Activated B cell treated with CpG ODN at 0.5 μM for 24 hours (primary cell): ENCODE results near the gene IFNL3. TPM values are rescaled to one million over a fixed set of nuclear protein-coding genes. Genes with fewer than 3 reads are reported as not detected.

Experiments used
- ATAC-seq: fragments of 200-7000 bp; cut with Tn5 transposase; one replicate; pipeline ENCODE4 v1.10.0; 2021; ENCODE audit warnings: low read depth, mild to moderate bottlenecking, moderate library complexity
- CTCF ChIA-PET: fragments of 350-600 bp; sonication (Branson Sonifier 250); formaldehyde crosslinking; loops from one replicate; lab custom pipeline; 2021; ENCODE audit warnings: antibody characterized with exemption; lab: Charles Lee
- POLR2A ChIA-PET: fragments of 350-600 bp; sonication (Branson Sonifier 250); formaldehyde crosslinking; loops from one replicate; lab custom pipeline; 2021; ENCODE audit warnings: antibody characterized with exemption; lab: Charles Lee
- DNase-seq: peaks from one replicate; pipeline ENCODE4 v3.0.0; 2022
- H3K27ac Mint-ChIP-seq: one replicate; pipeline ENCODE4 v1.8.0; 2020; ENCODE audit warnings: mixed read lengths
- H3K27me3 Mint-ChIP-seq: one replicate; pipeline ENCODE4 v1.8.0; 2021; ENCODE audit warnings: mixed read lengths
- H3K36me3 Mint-ChIP-seq: one replicate; pipeline ENCODE4 v1.8.0; 2021; ENCODE audit warnings: low read depth, mixed read lengths
- H3K4me1 Mint-ChIP-seq: one replicate; pipeline ENCODE4 v1.8.0; 2021; ENCODE audit warnings: mixed read lengths
- H3K4me3 Mint-ChIP-seq: one replicate; pipeline ENCODE4 v1.8.0; 2020; ENCODE audit warnings: mild to moderate bottlenecking, mixed read lengths
- H3K9me3 Mint-ChIP-seq: one replicate; pipeline ENCODE4 v1.8.0; 2020; ENCODE audit warnings: mixed read lengths
- intact Hi-C: fragments of 100-400 bp; cut with micrococcal nuclease; formaldehyde crosslinking; loops from one replicate; pipeline ENCODE4 v1.15.1; 2024
- total RNA-seq: library from RNA; stranded (reverse); gene quantifications from 2 replicates; pipeline ENCODE4 v1.2.3, GENCODE V29; 2022
- TF ChIP-seq, protein P1 (sequence below): fragments of 200-600 bp; IDR thresholded peaks from one replicate; pipeline ENCODE4 v1.8.0; 2022; ENCODE audit warnings: antibody characterized with exemption, mild to moderate bottlenecking

Gene IFNL3
- total RNA-seq, 1 donor from 2014 or later, result not detected

DNA sequence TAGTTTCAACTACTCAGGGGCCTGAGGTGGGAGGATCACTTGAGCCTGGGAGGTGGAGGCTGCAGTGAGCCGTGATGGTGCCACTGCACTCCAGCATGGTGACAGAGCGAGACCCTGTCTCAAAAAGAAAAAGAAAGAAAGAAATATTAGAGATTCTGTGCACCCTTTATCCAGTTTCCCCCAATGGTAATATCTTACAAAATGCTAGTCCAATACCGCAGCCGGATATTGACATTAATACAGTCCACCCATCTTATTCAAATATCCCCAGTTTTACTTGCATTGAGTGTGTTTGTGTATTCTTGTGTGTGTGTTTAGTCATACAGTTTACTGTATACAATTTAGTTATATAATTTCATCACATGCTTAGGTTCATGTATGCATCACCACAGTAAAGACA lies 12.4 kb upstream of the IFNL3 start:
- H3K27ac Mint-ChIP-seq, result no peak overlapping the region
- intact Hi-C loops, result no loop called here

GRCh38 chr19:39254531-39255345 lies 9.9 kb upstream of the IFNL3 start:
- ChIA-PET CTCF (no interaction called here), POLR2A (no interaction called here)
- Mint-ChIP-seq H3K36me3 (no peaks in the 10 kb centered on the region), H3K4me1 (no peaks in the 10 kb centered on the region), H3K27me3 (peaks cover 11% of the 10 kb centered on the region), H3K9me3 (peaks cover 2% of the 10 kb centered on the region), H3K4me3 (no peak overlapping the region), H3K27ac (no peak overlapping the region)
- DNase-seq (no peak), ATAC-seq (no peak)
- intact Hi-C loops, result no loop called here
- TF ChIP-seq, protein P1, sequence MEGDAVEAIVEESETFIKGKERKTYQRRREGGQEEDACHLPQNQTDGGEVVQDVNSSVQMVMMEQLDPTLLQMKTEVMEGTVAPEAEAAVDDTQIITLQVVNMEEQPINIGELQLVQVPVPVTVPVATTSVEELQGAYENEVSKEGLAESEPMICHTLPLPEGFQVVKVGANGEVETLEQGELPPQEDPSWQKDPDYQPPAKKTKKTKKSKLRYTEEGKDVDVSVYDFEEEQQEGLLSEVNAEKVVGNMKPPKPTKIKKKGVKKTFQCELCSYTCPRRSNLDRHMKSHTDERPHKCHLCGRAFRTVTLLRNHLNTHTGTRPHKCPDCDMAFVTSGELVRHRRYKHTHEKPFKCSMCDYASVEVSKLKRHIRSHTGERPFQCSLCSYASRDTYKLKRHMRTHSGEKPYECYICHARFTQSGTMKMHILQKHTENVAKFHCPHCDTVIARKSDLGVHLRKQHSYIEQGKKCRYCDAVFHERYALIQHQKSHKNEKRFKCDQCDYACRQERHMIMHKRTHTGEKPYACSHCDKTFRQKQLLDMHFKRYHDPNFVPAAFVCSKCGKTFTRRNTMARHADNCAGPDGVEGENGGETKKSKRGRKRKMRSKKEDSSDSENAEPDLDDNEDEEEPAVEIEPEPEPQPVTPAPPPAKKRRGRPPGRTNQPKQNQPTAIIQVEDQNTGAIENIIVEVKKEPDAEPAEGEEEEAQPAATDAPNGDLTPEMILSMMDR, result no peak

More for the DNA sequence above, 12.4 kb upstream of the IFNL3 start:
- no peak overlapping the region for H3K4me3 Mint-ChIP-seq
- TF ChIP-seq, protein P1, result no peak
- no peak for ATAC-seq
- H3K27me3 Mint-ChIP-seq, result peaks cover 14% of the 10 kb centered on the region
- H3K4me1 Mint-ChIP-seq, result no peaks in the 10 kb centered on the region
- ChIA-PET POLR2A (no interaction called here), CTCF (no interaction called here)
- no peak for DNase-seq
- no peaks in the 10 kb centered on the region for H3K36me3 Mint-ChIP-seq
- peaks cover 2% of the 10 kb centered on the region for H3K9me3 Mint-ChIP-seq

- CTCF ChIA-PET, result no interaction called here
- Mint-ChIP-seq H3K4me3 (no peak overlapping the region), H3K27me3 (peaks cover 11% of the 10 kb centered on the region), H3K27ac (no peak overlapping the region), H3K4me1 (no peaks in the 10 kb centered on the region), H3K9me3 (peaks cover 2% of the 10 kb centered on the region), H3K36me3 (no peaks in the 10 kb centered on the region)
- intact Hi-C loops, result no loop called here
- TF ChIP-seq, protein P1, result no peak
- DNase-seq (no peak), ATAC-seq (no peak)
- POLR2A ChIA-PET, result no interaction called here
Measured at GRCh38 chr19:39253374-39254149, 8.8 kb upstream of the IFNL3 start.

GRCh38 chr19:39252458-39252857 lies 7.7 kb upstream of the IFNL3 start:
- no peaks in the 10 kb centered on the region for H3K36me3 Mint-ChIP-seq
- TF ChIP-seq, protein P1, result no peak
- CTCF ChIA-PET, result no interaction called here

DNA sequence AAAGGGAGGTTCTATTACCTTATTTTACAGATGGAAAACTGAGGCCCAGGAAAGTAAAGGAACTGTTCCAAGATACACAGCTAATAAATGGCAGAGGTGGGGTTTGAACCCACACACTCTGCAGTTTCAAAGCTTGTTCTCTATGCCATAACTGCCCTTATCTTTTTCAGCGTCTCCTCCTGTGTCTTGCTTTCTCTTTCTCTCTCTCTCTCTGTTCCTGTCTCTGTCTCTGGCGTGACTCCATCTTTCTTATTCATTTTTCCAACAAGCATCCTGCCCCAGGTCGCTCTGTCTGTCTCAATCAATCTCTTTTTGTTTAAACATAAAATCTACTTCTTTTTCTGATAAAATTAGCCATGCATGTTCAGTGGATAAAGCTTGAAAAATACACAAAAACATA lies 7.0 kb upstream of the IFNL3 start:
- intact Hi-C loops, result no loop called here
- POLR2A ChIA-PET, result no interaction called here

More at GRCh38 chr19:39252458-39252857, 7.7 kb upstream of the IFNL3 start:
- Mint-ChIP-seq H3K27me3 (peaks cover 11% of the 10 kb centered on the region), H3K4me3 (no peak overlapping the region), H3K9me3 (peaks cover 2% of the 10 kb centered on the region), H3K27ac (no peak overlapping the region), H3K4me1 (no peaks in the 10 kb centered on the region)
- POLR2A ChIA-PET, result no interaction called here
- intact Hi-C loops, result no loop called here
- ATAC-seq (no peak), DNase-seq (no peak)

More for the DNA sequence above, 7.0 kb upstream of the IFNL3 start:
- peaks cover 9% of the 10 kb centered on the region for H3K27me3 Mint-ChIP-seq
- H3K9me3 Mint-ChIP-seq, result no peaks in the 10 kb centered on the region
- H3K4me3 Mint-ChIP-seq, result no peak overlapping the region
- no peaks in the 10 kb centered on the region for H3K36me3 Mint-ChIP-seq
- no peak overlapping the region for H3K27ac Mint-ChIP-seq
- DNase-seq, result no peak
- no peaks in the 10 kb centered on the region for H3K4me1 Mint-ChIP-seq
- TF ChIP-seq, protein P1, result no peak
- CTCF ChIA-PET, result no interaction called here
- ATAC-seq, result no peak
